Measurements from ENCODE around the gene AMFR.

DNA sequence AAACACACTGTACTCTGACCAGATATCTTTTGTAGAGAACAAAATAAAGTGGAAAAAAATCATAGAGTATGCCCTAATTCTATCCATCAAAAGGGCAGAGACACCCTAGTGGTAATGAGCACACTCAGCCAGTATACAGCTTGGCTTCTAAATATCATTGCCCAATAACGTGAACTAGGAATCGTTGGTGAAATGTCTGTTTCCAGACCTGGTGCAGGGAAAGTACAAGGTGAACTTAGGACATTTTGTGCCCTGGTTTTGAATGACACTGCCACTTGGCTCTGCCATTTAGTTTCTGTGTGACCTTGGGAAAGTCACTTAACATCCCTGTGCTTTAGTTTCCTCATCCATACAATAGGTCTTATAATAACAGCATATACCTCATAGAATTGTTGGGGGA lies 13.7 kb downstream of the AMFR start:
- TF ChIP-seq ZNF260 (CRISPR knock-in tag; IDR thresholded peaks at IDR 0.05; ENCODE audit: borderline replicate concordance, low read depth) (no peak), JARID2 (CRISPR knock-in tag; IDR thresholded peaks at IDR 0.05; ENCODE audit: insufficient replicate concordance) (no peak), TAF1 (CRISPR knock-in tag; IDR thresholded peaks at IDR 0.05) (no peak), ADNP (CRISPR knock-in tag; IDR thresholded peaks at IDR 0.05) (no peak), POLR2A (IDR thresholded peaks at IDR 0.05; ENCODE audit: insufficient read depth in 1 of 2, low read depth in 2 of 2, low read length in 2 of 2) (no peak), KLF12 (CRISPR knock-in tag; IDR thresholded peaks at IDR 0.05; ENCODE audit: borderline replicate concordance) (no peak), ZNF333 (CRISPR knock-in tag; IDR thresholded peaks at IDR 0.05; ENCODE audit: borderline replicate concordance) (no peak), JUN (CRISPR knock-in tag; IDR thresholded peaks at IDR 0.05) (no peak)
